Measurements from ENCODE around the gene MEIS3.

- no peak for TF ChIP-seq EZH2 (IDR thresholded peaks at IDR 0.05; ENCODE audit: insufficient read depth, poor library complexity, severe bottlenecking)
- no peak for TF ChIP-seq EZH2phosphoT487 (IDR thresholded peaks at IDR 0.05; ENCODE audit: insufficient read depth, low read depth)
Observed at GRCh38 chr19:47378246-47378645, 41.1 kb downstream of the MEIS3 start.
